ENCODE data around the gene SF3A1.
"Not testable (repeated sequence)": the region's sequence is repeated elsewhere in the genome, so short reads cannot be mapped to it uniquely, and the experiment has no call there.

SF3A1 gene

DNA sequence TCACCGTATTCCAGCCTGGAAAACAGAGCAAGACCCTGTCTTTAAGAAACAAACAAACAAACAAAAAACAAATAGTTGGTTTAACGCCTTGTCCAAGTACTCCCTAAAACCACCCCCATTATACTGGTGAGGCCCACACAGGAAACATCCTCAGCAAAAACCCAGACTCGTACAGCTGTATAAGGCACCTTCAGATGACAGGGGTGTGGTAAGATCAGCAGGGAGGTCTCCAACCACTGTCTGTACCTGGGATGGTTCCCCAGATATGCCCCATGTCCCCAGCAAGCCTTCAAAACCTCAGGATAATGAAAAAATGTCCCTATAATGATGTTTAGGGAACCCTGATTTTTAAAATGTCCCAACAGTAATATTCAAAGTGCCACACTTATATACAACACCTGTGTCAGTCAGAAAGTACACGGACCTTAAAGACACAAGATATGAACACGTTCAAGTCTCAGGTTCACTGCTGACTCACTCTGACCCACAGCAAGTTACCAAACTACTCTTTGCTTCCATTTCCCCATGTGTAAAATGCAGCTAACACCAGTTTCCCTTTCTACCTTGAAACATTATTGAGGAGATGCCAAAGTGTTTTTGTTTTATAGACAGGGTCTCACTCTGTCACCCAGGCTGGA, 9.3 kb downstream of the SF3A1 start:
- DNase-seq (ENCODE audit: low spot score) = no peak

GRCh38 chr22:30344447-30345200, 12.1 kb downstream of the SF3A1 start:
- no peak for DNase-seq (ENCODE audit: low spot score)

DNA sequence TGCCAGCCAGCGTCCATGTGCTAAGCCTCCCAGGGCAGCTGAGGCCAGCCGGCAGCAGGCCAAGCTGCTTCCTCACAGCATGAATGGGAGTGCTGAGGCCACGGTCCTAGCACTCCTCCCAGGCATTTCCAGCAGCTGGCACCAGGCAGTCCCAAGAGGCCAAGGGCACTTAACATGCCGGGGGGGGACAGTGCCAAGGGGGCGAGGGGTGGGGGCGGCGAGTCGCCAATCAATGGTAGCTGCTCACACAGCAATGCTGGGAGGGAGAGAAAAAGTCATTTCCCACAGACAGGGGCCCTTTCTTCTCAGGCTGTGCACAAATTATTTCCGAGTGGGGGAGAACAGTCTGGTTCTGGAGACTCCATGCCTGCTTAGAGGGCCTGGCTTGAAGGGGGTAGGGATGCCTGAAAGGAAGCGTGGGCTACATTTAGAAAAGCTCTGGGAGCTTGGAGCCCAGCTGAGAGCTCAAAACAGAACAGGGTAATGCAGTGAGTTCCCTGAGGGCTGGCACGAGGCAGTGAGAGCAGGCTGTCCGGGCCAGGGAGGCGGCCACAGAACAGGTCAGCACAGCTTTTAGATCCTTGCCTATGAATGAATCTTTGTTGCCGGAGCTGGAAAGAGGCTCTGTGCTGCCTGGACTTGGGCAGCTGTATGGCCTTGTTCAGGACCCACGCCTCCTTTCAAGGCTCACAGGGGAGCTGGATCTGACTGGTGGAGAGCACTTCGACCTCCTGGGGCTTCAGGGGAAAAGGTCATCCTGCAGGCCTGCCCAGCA, 15.6 kb downstream of the SF3A1 start:
- DNase-seq (ENCODE audit: low spot score) = no peak

DNA sequence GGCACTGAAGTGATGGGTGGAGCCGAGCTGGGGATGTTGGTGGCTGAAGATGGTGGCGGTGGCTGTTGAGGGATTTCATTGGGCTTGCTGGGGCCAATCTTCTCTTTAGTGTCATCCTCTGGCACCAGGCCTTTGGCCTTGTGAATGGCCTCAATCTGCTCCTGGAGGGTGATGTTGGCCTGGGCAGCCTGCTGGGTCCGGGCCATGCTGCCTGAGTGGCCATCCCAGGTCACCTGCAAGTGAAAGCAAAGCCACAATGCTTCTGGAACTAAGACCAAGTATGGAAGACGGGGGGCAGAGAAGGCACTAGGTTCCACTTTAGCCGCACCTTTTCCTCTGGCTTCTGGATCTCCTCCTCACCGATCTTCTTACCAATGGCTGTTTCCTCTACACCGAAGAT, 17.9 kb downstream of the SF3A1 start:
- no peak for DNase-seq (ENCODE audit: low spot score)

- DNase-seq (ENCODE audit: low spot score) = not testable (repeated sequence)
These were observed 18.4 kb downstream of the SF3A1 start for GRCh38 chr22:30338341-30338740.

GRCh38 chr22:30337461-30337778, 19.3 kb downstream of the SF3A1 start:
- no peak for DNase-seq (ENCODE audit: low spot score)

GRCh38 chr22:30336752-30337460, 19.8 kb downstream of the SF3A1 start:
- no peak for DNase-seq (ENCODE audit: low spot score)

GRCh38 chr22:30335236-30335635, 21.5 kb downstream of the SF3A1 start:
- DNase-seq (ENCODE audit: low spot score) = no peak

DNA sequence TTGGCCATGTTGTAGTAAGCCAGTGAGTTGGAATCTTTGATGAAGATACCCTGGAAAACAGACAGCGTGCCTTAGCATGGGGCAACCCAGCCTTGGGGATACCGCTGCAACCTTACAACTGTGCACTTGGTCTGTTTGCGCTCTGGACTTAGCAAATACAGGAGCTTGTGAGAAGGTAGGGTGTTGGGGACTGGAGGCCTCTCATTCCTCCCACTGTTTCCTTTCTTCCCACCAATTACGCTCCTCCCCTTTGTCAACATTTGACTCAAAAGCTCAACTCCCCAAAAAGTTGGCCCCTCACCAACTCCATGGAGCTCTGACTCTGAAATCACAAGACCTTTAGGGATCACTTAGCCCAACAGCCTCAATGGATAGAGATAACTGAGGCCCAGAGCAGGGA, 22.0 kb downstream of the SF3A1 start:
- no peak for DNase-seq (ENCODE audit: low spot score)

DNA sequence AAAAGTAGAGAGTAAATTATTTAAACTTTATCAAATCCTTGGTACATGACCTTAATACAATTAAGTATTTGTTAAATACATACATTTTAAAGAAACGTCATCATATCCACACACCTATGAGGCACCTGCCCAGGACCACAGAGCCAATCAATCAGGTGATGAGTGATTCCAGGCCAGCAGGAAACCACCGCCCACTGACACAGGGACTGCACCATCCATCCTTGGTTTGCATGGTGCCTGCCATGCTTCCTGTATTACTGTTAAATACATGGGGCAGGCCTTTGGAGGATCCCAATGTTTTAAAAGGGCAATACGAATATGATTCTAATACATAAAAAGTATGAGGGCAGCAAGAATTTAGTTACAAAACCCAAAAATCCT, 23.0 kb downstream of the SF3A1 start:
- no peak for DNase-seq (ENCODE audit: low spot score)

DNA sequence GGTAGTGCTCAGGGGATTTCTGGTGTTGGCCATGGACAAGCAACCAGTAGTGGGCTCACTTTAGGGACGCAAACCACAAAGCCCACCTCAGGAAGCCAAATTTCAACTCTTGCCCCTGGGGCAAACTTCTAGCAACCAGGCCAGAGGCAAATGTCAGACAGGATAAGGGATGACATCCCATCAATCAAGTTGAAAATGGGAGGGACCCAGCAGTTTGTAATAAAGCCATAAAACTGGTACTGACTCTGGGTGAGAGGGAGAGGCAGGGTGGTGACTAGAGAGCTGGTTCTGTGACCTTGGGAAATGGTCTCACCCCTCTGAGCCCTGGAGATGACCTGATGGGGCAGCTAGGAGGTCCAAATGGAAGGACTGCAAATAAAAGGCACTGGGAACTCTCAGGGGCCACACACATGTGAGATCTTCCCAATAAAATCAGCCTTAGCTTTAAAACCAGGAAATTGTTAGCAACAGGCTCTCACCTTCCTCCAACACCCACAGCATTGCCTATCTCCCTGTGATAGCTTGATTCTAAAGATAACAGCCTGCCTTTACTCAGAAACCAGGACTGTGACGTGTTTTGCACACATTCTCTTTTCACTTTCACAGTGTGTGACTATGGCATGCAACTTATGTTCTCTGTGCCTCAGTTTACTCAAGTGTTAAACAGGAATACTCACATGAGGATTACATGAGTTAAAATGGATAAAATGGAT, 23.5 kb downstream of the SF3A1 start:
- DNase-seq (ENCODE audit: low spot score) = no peak

GRCh38 chr22:30332551-30332950, 24.1 kb downstream of the SF3A1 start:
- no peak for DNase-seq (ENCODE audit: low spot score)

DNA sequence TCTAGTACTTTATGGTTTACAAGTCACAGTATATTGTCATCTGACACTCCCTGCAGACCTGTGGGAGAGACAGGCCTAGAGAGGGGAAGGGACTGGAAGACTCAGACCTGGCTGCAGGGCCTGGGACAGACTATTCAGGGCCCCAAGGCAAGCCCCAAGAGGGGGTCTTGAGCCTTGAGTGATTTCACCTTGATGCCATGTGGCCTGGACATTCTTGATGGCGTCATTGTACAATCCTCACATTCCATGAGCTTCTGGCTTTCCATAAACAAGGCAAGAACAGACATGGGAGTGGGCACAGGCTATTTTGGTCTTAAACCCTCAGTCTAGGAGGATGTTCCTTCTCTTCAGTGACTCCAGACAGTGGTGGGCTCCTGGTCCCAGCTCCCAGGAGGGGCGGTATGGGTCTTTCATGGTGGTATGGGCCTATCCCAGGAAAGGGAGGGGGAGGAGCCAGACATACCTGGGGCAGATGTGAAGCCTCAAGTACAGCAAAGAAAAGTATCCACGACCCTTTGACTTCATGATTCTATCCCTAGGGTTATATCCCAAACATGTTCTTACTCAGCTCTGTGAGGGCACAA, 28.1 kb downstream of the SF3A1 start:
- DNase-seq (ENCODE audit: low spot score) = no peak

GRCh38 chr22:30327864-30328345, 28.8 kb downstream of the SF3A1 start:
- no peak for DNase-seq (ENCODE audit: low spot score)

DNA sequence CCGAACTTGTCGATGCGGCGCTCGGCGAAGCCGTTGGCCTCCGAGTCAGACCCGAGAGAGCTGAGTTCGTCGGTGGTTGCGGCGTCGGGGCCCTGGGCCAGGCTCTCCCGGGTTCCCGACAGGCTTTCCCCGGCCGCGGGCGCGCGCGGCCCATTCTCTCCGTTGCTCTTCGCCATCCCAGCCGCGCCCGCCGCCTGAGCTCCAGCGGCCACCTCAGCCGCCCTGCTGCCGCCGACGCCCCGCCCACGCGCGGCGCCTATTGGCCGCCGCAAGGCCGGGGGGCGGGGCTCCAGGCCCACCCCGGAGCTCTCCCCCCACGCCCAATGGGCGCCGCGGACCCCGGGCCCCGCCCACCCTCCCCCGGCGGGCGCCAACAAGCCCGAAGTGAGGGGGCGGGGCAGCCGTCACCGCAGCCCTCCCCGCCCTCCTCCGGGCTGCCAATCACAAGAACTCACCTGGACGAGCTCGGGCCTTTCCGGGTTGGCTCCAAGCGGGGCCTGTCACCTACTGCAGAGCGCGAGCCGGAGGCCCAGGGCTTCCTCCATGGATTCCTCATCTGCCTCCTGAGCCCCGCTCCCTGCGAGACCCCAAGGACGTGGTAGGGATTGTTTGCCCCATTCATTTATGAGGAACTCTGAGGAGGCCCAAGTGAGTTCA, 29.9 kb downstream of the SF3A1 start, which contains the start of gene TBC1D10A:
TSS of gene TBC1D10A (minus strand) at position 236 of the 657 bp plus-strand sequence. CDS start at position 176, 60 bp downstream.
- DNase-seq (ENCODE audit: low spot score) = peak; percentile 99

DNA sequence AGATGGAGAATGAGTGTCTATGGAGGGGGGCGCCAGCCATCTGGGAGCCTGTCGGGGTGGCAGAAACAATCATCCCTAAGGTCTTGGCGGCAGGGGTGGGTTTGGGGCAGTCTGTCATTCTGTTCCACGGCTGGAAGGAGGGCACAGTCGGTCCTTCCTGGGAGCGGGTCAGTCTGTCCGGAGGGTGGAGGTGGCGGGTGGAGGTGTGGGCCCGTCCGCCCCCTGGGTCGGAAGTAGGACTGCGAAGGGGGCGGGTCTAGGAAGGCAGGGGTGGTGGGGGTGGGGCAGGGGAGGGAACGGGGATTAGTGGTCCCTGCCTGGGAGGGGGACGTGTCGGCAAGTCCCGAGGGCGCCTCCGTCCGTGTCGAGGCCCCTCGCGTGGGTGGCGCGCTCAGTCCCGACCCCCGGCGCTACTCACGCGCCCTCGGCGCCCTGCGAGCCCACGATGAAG, 30.4 kb downstream of the SF3A1 start:
- peak; percentile 52 for DNase-seq (ENCODE audit: low spot score)

DNA sequence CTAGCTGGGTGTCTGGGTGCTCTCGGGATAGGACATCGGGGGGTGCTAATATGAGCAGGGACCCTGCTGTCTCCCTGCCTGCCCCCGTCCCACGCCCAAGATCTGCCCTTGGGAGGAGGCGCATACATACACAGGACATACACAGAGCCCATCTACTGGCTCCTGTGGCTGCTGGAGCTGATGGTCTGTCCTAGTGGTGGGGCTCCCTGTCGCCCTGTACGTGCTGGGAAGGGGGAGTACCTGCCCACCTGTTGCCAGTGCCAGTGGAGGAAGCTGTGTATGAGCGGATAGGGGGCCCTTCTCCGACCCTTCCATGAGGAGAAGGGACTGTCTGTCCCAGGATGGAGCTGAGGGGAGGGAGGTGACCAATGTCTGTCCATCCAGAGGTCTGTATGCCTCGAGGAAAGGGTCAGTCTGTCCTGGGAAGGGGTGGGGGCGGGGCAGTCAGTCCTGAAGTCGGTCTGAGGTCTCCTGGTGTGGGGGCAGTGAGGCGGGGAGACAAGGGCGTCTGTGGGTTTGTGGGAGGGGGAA, 30.9 kb downstream of the SF3A1 start:
- no peak for DNase-seq (ENCODE audit: low spot score)

- peak; percentile 83 for DNase-seq (ENCODE audit: low spot score)
These were observed 31.5 kb downstream of the SF3A1 start for GRCh38 chr22:30325065-30325720.

- peak; percentile 87 for DNase-seq (ENCODE audit: low spot score)
These were observed 32.5 kb downstream of the SF3A1 start for GRCh38 chr22:30324014-30324730.
